ENCODE data around the gene C12orf56. TPM values are rescaled to one million over a fixed set of nuclear protein-coding genes. Genes with fewer than 3 reads are reported as not detected.
A peak's percentile ranks its signal among the peaks of the same experiment; 100 is the strongest.
"Not testable (repeated sequence)": the region's sequence is repeated elsewhere in the genome, so short reads cannot be mapped to it uniquely, and the experiment has no call there.

C12orf56 gene
- total and polyA plus RNA-seq, 7 experiments from 2014 or later = 0.10 to 0.34 TPM; not detected in 5

DNA sequence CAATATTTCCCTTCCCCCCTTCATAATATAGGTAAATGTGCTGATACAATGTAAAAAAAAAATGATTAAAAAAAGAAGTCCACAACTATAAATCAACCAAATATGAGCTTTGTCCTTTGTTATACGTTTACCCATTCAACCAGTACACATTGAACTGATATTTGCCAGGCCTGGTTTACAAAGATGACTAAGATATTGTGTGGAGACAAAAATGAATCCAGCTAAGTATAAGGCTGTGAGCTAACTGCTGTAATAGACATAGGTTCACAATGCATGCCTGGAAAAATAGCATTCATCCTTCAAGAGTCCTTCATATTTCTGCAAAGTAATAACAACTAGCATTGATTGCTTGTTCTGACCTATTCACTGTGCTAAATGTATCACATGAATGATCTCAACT lies 6.9 kb downstream of the C12orf56 start:
- H3K4me3 Mint-ChIP-seq = peak overlapping the region in 2 of 10 donors; percentile 54 to 74
- peaks cover 22 to 55% (median 42%) of the 10 kb centered on the region in 7 donors for H3K4me1 Mint-ChIP-seq
- DNase-seq (no peak), ATAC-seq (no peak)
- no peak overlapping the region for H3K27ac ChIP-seq (ENCODE audit: low read depth, low read length)
- no peaks in the 10 kb centered on the region for H3K9me3 ChIP-seq (ENCODE audit: control insufficient read depth in 2 of 3, low read length in 3 of 3)
- CTCF ChIA-PET = interaction anchor here (0.6 to 1.0 kb wide), 2 partner anchors 110 to 351 kb away, joined by 3 to 6 read pairs; no protein-coding TSS in a partner anchor
- H3K4me1 ChIP-seq (ENCODE audit: control insufficient read depth in 2 of 2, insufficient read depth in 2 of 2, low read length in 2 of 2) = peaks cover 5 to 25% of the 10 kb centered on the region in 2 donors
- H3K36me3 ChIP-seq (ENCODE audit: control insufficient read depth in 2 of 3, insufficient read depth in 3 of 3, low read length in 3 of 3) = no peaks in the 10 kb centered on the region
- no peak overlapping the region for H3K4me3 ChIP-seq (ENCODE audit: low read length)
- intact Hi-C loops (cut with micrococcal nuclease) = no loop called here
- peak overlapping the region in 3 of 9 donors; percentile 81 to 88 (median 82) for H3K27ac Mint-ChIP-seq
- H3K27me3 ChIP-seq (ENCODE audit: control insufficient read depth in 2 of 2, insufficient read depth in 2 of 2, low read length in 2 of 2) = no peaks in the 10 kb centered on the region
- H3K9me3 Mint-ChIP-seq = peaks cover 5 to 18% (median 13%) of the 10 kb centered on the region in 11 donors
- POLR2A ChIA-PET = interaction anchor here (0.6 to 1.0 kb wide), 4 partner anchors 39 to 199 kb away, joined by 3 to 4 read pairs (median 3); no protein-coding TSS in a partner anchor
- no peaks in the 10 kb centered on the region for H3K27me3 Mint-ChIP-seq
- peaks cover 3 to 17% (median 15%) of the 10 kb centered on the region in 5 donors for H3K36me3 Mint-ChIP-seq

DNA sequence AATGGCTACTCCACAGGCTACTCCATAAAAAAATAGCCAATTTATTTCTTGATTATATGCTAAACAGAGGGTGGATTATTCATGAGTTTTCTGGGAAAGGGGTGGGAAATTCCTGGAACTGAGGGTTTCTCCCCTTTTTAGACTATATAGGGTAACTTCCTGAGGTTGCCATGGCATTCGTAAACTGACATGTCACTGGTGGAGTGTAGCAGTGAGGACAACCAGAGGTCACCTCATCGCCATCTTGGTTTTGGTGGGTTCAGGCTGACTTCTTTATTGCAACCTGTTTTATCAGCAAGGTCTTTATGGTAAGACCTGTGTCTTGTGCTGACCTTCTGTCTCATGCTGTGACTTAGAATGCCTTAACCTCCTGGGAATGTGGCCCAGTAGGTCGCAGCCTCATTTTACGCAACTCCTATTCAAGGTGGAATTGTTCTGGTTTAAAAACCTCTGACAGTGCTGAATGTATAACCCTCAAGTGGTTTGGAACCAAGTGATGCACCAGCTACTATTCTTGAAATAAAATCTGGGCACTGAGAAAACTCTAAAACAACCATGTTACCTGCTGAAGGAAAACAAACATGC lies 27.7 kb downstream of the C12orf56 start:
- Mint-ChIP-seq H3K27me3 (no peaks in the 10 kb centered on the region), H3K9me3 (no peaks in the 10 kb centered on the region), H3K4me3 (no peak overlapping the region), H3K36me3 (no peaks in the 10 kb centered on the region), H3K27ac (no peak overlapping the region), H3K4me1 (no peaks in the 10 kb centered on the region)
- H3K4me3 ChIP-seq (ENCODE audit: low read length) = no peak overlapping the region
- POLR2A ChIA-PET = no interaction called here
- no peak overlapping the region for H3K27ac ChIP-seq (ENCODE audit: low read depth, low read length)
- CTCF ChIA-PET = no interaction called here
- no peaks in the 10 kb centered on the region for H3K4me1 ChIP-seq (ENCODE audit: control insufficient read depth in 2 of 2, insufficient read depth in 2 of 2, low read length in 2 of 2)
- DNase-seq (no peak), ATAC-seq (no peak)
- intact Hi-C loops (cut with micrococcal nuclease) = no loop called here
- no peaks in the 10 kb centered on the region for H3K36me3 ChIP-seq (ENCODE audit: control insufficient read depth in 2 of 3, insufficient read depth in 3 of 3, low read length in 3 of 3)
- H3K9me3 ChIP-seq (ENCODE audit: control insufficient read depth in 2 of 3, low read length in 3 of 3) = no peaks in the 10 kb centered on the region
- H3K27me3 ChIP-seq (ENCODE audit: control insufficient read depth in 2 of 2, insufficient read depth in 2 of 2, low read length in 2 of 2) = no peaks in the 10 kb centered on the region

DNA sequence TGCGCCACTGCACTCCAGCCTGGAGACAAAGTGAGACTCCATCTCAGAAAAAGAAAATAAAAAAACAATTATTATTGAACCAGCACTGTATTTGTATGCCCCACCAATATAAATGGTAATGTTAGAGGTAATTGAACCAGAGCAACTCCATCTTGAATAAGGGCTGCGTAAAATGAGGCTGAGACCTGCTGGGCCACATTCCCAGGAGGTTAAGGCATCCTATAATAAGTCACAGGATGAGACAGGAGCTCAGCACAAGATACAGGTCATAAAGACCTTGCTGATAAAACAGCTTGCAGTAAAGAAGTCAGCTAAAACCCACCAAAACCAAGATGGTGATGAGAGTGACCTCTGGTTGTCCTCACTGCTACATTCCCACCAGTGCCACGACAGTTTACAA lies 29.4 kb downstream of the C12orf56 start:
- H3K27me3 Mint-ChIP-seq; H3K27ac Mint-ChIP-seq; CTCF ChIA-PET; H3K4me1 ChIP-seq (ENCODE audit: control insufficient read depth in 2 of 2, insufficient read depth in 2 of 2, low read length in 2 of 2); H3K27ac ChIP-seq (ENCODE audit: low read depth, low read length); H3K4me3 ChIP-seq (ENCODE audit: low read length); intact Hi-C loops (cut with micrococcal nuclease); DNase-seq; H3K36me3 Mint-ChIP-seq; H3K27me3 ChIP-seq (ENCODE audit: control insufficient read depth in 2 of 2, insufficient read depth in 2 of 2, low read length in 2 of 2); H3K4me3 Mint-ChIP-seq; H3K4me1 Mint-ChIP-seq; POLR2A ChIA-PET; H3K36me3 ChIP-seq (ENCODE audit: control insufficient read depth in 2 of 3, insufficient read depth in 3 of 3, low read length in 3 of 3); ATAC-seq; H3K9me3 ChIP-seq (ENCODE audit: control insufficient read depth in 2 of 3, low read length in 3 of 3): not testable (repeated sequence)
- H3K9me3 Mint-ChIP-seq = peaks cover 0 to 12% (median 6%) of the 10 kb centered on the region in 11 donors

DNA sequence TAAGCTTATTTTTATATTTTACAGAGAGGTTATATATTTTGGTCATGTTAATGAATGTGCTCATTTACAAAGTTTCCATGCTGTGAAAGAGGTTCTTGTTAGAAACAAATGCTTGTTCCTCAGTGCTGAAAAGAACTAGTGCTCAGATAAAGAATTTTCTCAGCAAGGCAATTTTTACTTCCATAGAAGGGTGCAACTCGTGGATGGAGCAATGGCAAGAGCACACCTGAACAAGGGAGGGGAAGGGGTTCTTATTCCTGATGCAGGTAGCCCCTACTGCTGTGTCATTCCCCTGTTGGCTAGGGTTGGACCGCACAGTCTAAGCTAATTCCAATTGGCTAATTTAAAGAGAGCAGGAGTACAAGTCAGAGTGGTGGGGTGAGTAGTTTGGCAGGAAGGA lies 34.3 kb downstream of the C12orf56 start:
- intact Hi-C loops (cut with micrococcal nuclease); H3K27me3 ChIP-seq (ENCODE audit: control insufficient read depth in 2 of 2, insufficient read depth in 2 of 2, low read length in 2 of 2); H3K4me1 ChIP-seq (ENCODE audit: control insufficient read depth in 2 of 2, insufficient read depth in 2 of 2, low read length in 2 of 2); H3K4me1 Mint-ChIP-seq; H3K36me3 Mint-ChIP-seq; CTCF ChIA-PET; H3K36me3 ChIP-seq (ENCODE audit: control insufficient read depth in 2 of 3, insufficient read depth in 3 of 3, low read length in 3 of 3); DNase-seq; ATAC-seq; H3K4me3 ChIP-seq (ENCODE audit: low read length); H3K9me3 ChIP-seq (ENCODE audit: control insufficient read depth in 2 of 3, low read length in 3 of 3); H3K27ac Mint-ChIP-seq; H3K27ac ChIP-seq (ENCODE audit: low read depth, low read length); POLR2A ChIA-PET; H3K27me3 Mint-ChIP-seq; H3K4me3 Mint-ChIP-seq: not testable (repeated sequence)
- peaks cover 0 to 34% (median 9%) of the 10 kb centered on the region in 11 donors for H3K9me3 Mint-ChIP-seq

DNA sequence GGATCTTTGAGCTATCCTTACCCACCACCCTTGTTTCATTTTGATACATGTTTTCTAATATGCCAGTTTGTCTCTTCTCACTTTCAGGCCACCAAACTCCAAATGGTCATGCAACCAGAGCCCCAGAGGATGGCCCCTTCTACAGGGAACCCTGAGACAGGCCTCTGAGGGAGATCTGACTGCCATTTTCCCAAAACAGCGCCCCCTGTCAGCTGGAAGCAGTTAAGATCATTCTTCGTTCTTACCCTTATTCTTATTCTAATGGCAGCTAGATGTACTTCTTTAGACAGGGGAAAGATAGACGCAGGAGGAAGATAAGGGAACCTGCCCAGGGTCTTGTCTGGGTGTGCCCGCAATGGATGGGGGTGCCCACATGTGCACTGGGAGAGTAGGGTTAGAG lies 38.4 kb downstream of the C12orf56 start:
- Histone ChIP-seq H3K27me3 (ENCODE audit: control insufficient read depth in 2 of 2, insufficient read depth in 2 of 2, low read length in 2 of 2) (no peaks in the 10 kb centered on the region), H3K36me3 (ENCODE audit: control insufficient read depth in 2 of 3, insufficient read depth in 3 of 3, low read length in 3 of 3) (no peaks in the 10 kb centered on the region), H3K4me1 (ENCODE audit: control insufficient read depth in 2 of 2, insufficient read depth in 2 of 2, low read length in 2 of 2) (no peaks in the 10 kb centered on the region), H3K4me3 (ENCODE audit: low read length) (no peak overlapping the region), H3K27ac (ENCODE audit: low read depth, low read length) (no peak overlapping the region), H3K9me3 (ENCODE audit: control insufficient read depth in 2 of 3, low read length in 3 of 3) (peaks cover 0 to 11% (median 0%) of the 10 kb centered on the region in 3 experiments)
- Mint-ChIP-seq H3K27me3 (peaks cover 0 to 1% (median 0%) of the 10 kb centered on the region in 5 donors), H3K4me3 (no peak overlapping the region), H3K36me3 (peaks cover 1 to 20% (median 9%) of the 10 kb centered on the region in 5 donors), H3K9me3 (peaks cover 0 to 69% (median 10%) of the 10 kb centered on the region in 11 donors), H3K4me1 (no peaks in the 10 kb centered on the region), H3K27ac (no peak overlapping the region)
- ATAC-seq (no peak), DNase-seq (no peak)
- intact Hi-C loops (cut with micrococcal nuclease) = no loop called here
- ChIA-PET CTCF (interaction anchor here (0.6 to 0.7 kb wide), 2 partner anchors 34 to 101 kb away, joined by 3 to 8 read pairs; no protein-coding TSS in a partner anchor), POLR2A (no interaction called here)

DNA sequence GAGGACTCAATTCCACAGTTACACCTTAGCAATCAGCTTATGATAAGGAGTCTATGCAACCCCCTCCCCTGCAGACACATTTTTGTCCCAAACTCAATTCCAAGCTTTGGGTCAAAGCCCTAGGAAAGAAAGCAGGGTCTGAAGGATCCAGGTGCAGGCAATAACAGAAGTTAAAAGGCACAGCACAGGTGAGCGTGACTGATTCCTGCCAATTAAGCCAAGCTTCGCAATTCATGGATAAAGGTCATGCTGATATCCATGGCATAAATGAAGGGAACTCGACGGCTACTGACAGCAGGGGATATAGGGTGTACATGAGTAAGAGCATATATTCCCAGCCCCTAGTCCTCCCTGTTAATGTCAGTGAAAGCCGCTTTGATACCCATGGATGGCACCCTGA lies 39.3 kb downstream of the C12orf56 start:
- H3K4me3 Mint-ChIP-seq = no peak overlapping the region
- H3K4me1 Mint-ChIP-seq = no peaks in the 10 kb centered on the region
- ATAC-seq = no peak
- no peaks in the 10 kb centered on the region for H3K4me1 ChIP-seq (ENCODE audit: control insufficient read depth in 2 of 2, insufficient read depth in 2 of 2, low read length in 2 of 2)
- H3K27ac ChIP-seq (ENCODE audit: low read depth, low read length) = no peak overlapping the region
- intact Hi-C loops (cut with micrococcal nuclease) = no loop called here
- H3K4me3 ChIP-seq (ENCODE audit: low read length) = no peak overlapping the region
- H3K9me3 ChIP-seq (ENCODE audit: control insufficient read depth in 2 of 3, low read length in 3 of 3) = peaks cover 0 to 8% (median 0%) of the 10 kb centered on the region in 3 experiments
- H3K27ac Mint-ChIP-seq = peak overlapping the region in 1 of 9 donors; percentile 46
- no peaks in the 10 kb centered on the region for H3K36me3 ChIP-seq (ENCODE audit: control insufficient read depth in 2 of 3, insufficient read depth in 3 of 3, low read length in 3 of 3)
- H3K27me3 Mint-ChIP-seq = peaks cover 0 to 1% (median 0%) of the 10 kb centered on the region in 5 donors
- ChIA-PET CTCF (no interaction called here), POLR2A (no interaction called here)
- no peaks in the 10 kb centered on the region for H3K27me3 ChIP-seq (ENCODE audit: control insufficient read depth in 2 of 2, insufficient read depth in 2 of 2, low read length in 2 of 2)
- DNase-seq = no peak
- H3K9me3 Mint-ChIP-seq = peaks cover 0 to 69% (median 8%) of the 10 kb centered on the region in 11 donors
- H3K36me3 Mint-ChIP-seq = peaks cover 0 to 17% (median 8%) of the 10 kb centered on the region in 5 donors

DNA sequence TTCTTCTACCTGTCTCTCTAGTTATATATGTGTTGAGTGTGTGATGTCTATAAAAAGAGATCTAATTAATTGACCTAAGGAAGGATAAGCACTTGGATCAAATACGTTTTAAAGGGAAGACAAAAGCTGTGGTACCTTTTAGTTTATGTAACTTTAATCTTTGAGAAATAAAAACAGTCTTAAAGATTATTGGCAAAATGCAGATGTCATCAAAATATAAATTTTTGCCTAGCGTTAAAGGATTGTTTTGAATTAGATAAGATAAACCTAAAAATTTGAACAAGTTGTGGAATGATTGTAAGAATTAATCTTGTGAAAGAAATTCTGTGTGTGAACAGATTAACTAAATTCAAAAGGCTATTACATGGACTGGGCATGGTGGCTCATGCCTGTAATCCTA lies 42.9 kb downstream of the C12orf56 start:
- intact Hi-C loops (cut with micrococcal nuclease) = no loop called here
- Histone ChIP-seq H3K36me3 (ENCODE audit: control insufficient read depth in 2 of 3, insufficient read depth in 3 of 3, low read length in 3 of 3) (no peaks in the 10 kb centered on the region), H3K4me3 (ENCODE audit: low read length) (no peak overlapping the region), H3K4me1 (ENCODE audit: control insufficient read depth in 2 of 2, insufficient read depth in 2 of 2, low read length in 2 of 2) (no peaks in the 10 kb centered on the region), H3K27ac (ENCODE audit: low read depth, low read length) (no peak overlapping the region), H3K27me3 (ENCODE audit: control insufficient read depth in 2 of 2, insufficient read depth in 2 of 2, low read length in 2 of 2) (no peaks in the 10 kb centered on the region), H3K9me3 (ENCODE audit: control insufficient read depth in 2 of 3, low read length in 3 of 3) (peaks cover 0 to 7% (median 0%) of the 10 kb centered on the region in 3 experiments)
- DNase-seq = no peak
- Mint-ChIP-seq H3K36me3 (peaks cover 0 to 18% (median 8%) of the 10 kb centered on the region in 5 donors), H3K27ac (no peak overlapping the region), H3K4me1 (no peaks in the 10 kb centered on the region), H3K27me3 (peaks cover 0 to 1% (median 0%) of the 10 kb centered on the region in 5 donors), H3K4me3 (no peak overlapping the region), H3K9me3 (peaks cover 0 to 69% (median 6%) of the 10 kb centered on the region in 11 donors)
- POLR2A ChIA-PET = no interaction called here
- ATAC-seq = no peak
- CTCF ChIA-PET = no interaction called here
